ENCODE measurements around the gene CNTNAP2.
A peak's percentile ranks its signal among the peaks of the same experiment; 100 is the strongest.

Gene CNTNAP2

GRCh38 chr7:148253629-148254028 lies 2137.0 kb downstream of the CNTNAP2 start:
- DNase-seq, result no peak

- no peak for DNase-seq
These were observed 2138.7 kb downstream of the CNTNAP2 start for GRCh38 chr7:148255333-148255732.

- no peak for DNase-seq
These were observed 2139.8 kb downstream of the CNTNAP2 start for GRCh38 chr7:148256433-148256832.

GRCh38 chr7:148260599-148260998 lies 2144.0 kb downstream of the CNTNAP2 start:
- no peak for DNase-seq

GRCh38 chr7:148261523-148261922 lies 2144.9 kb downstream of the CNTNAP2 start:
- no peak for DNase-seq

- DNase-seq, result no peak
These were observed 2145.5 kb downstream of the CNTNAP2 start for GRCh38 chr7:148261996-148262688.

- DNase-seq, result peak; percentile 40 to 76
These were observed 2146.2 kb downstream of the CNTNAP2 start for GRCh38 chr7:148262721-148263229.

- DNase-seq, result peak; percentile 12 to 67
These were observed 2148.4 kb downstream of the CNTNAP2 start for GRCh38 chr7:148264933-148265557.

- no peak for DNase-seq
These were observed 2149.3 kb downstream of the CNTNAP2 start for GRCh38 chr7:148265896-148266295.

- DNase-seq, result peak; percentile 60 to 85
These were observed 2150.2 kb downstream of the CNTNAP2 start for GRCh38 chr7:148266795-148267194.

GRCh38 chr7:148270576-148270975 lies 2154.0 kb downstream of the CNTNAP2 start:
- DNase-seq, result no peak

- DNase-seq, result no peak
These were observed 2157.5 kb downstream of the CNTNAP2 start for GRCh38 chr7:148274118-148274517.

- no peak for DNase-seq
These were observed 2158.8 kb downstream of the CNTNAP2 start for GRCh38 chr7:148275359-148275890.

GRCh38 chr7:148276314-148277041 lies 2159.9 kb downstream of the CNTNAP2 start:
- no peak for DNase-seq

- no peak for DNase-seq
These were observed 2160.6 kb downstream of the CNTNAP2 start for GRCh38 chr7:148277042-148277660.

GRCh38 chr7:148286150-148286549 lies 2169.5 kb downstream of the CNTNAP2 start:
- peak; percentile 19 to 51 for DNase-seq

GRCh38 chr7:148287538-148287937 lies 2170.9 kb downstream of the CNTNAP2 start:
- DNase-seq, result no peak

- no peak for DNase-seq
These were observed 2172.1 kb downstream of the CNTNAP2 start for GRCh38 chr7:148288592-148289151.

GRCh38 chr7:148289630-148290029 lies 2173.0 kb downstream of the CNTNAP2 start:
- DNase-seq, result no peak

GRCh38 chr7:148290538-148290937 lies 2173.9 kb downstream of the CNTNAP2 start:
- DNase-seq, result no peak

GRCh38 chr7:148291799-148292198 lies 2175.2 kb downstream of the CNTNAP2 start:
- DNase-seq, result no peak

- no peak for DNase-seq
These were observed 2180.5 kb downstream of the CNTNAP2 start for GRCh38 chr7:148296994-148297644.

All from NCI-H524 (cell line).